ENCODE data around the gene SLC4A11. TPM values are rescaled to one million over a fixed set of nuclear protein-coding genes. Genes with fewer than 3 reads are reported as not detected.

SLC4A11 gene
- total RNA-seq, 4 donors from 2014 or later: 2.0 to 3.3 (median 2.3) TPM

DNA sequence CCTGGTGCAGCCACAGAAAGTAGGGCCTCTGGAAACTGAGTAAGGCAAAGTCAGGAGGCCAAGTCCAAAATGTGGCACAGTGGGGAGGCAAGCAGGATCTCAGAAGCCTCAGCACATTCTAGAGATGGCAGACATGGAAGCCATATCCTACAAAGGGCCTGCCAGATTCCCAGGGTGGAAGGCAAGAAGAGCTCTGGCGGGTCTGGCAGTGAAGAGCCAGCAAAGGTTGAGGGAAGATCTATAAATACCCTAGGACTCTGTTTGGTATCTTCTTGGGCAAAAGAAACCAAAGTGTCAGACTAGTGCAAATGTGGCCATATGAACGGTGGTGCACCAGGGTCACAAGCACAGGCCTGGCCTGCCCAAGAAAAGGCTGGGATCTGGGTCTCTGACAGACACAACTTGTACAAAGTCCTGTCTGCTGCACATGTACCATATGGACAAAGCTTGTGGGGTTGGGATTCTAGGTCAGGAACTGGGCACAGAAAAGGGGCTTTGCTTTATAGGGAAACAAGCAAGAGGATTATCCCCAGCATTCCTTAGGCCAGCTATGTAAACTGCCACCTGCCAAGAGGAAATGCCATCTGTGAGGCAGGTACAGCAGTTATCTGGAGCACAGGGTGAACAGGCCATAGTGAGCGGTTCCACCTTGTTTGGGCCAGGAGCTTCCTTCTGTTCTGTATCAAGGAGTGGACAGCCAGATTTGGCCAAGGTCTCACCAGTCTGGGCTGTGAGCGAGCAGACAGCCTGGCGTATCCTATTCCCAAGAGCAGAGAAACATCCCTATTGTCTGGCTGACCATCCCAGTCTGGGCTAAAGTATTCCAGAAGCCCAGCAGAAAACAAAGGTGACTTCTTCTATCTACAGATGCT lies 36.3 kb upstream of the SLC4A11 start:
- Histone ChIP-seq H3K27me3 (no peaks in the 10 kb centered on the region), H3K9me3 (no peaks in the 10 kb centered on the region), H3K4me1 (peaks cover 23 to 28% of the 10 kb centered on the region in 2 donors), H3K36me3 (peaks cover 0 to 84% of the 10 kb centered on the region in 2 donors), H3K27ac (peak overlapping the region in 3 of 4 donors; percentile 28 to 47 (median 31)), H3K4me3 (no peak overlapping the region)
- DNase-seq: no peak
- no peak for ATAC-seq
- intact Hi-C loops (cut with DNase I; ENCODE audit: low total_unique reads): loop anchor here (5.0 kb wide), 1 partner anchor 53 kb away; no protein-coding TSS in a partner anchor
- in situ Hi-C loops (cut with MboI; ENCODE audit: low sequenced_read_pairs in 4 of 4): no loop called here
- TF ChIP-seq, protein P1, sequence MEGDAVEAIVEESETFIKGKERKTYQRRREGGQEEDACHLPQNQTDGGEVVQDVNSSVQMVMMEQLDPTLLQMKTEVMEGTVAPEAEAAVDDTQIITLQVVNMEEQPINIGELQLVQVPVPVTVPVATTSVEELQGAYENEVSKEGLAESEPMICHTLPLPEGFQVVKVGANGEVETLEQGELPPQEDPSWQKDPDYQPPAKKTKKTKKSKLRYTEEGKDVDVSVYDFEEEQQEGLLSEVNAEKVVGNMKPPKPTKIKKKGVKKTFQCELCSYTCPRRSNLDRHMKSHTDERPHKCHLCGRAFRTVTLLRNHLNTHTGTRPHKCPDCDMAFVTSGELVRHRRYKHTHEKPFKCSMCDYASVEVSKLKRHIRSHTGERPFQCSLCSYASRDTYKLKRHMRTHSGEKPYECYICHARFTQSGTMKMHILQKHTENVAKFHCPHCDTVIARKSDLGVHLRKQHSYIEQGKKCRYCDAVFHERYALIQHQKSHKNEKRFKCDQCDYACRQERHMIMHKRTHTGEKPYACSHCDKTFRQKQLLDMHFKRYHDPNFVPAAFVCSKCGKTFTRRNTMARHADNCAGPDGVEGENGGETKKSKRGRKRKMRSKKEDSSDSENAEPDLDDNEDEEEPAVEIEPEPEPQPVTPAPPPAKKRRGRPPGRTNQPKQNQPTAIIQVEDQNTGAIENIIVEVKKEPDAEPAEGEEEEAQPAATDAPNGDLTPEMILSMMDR (IDR thresholded peaks at IDR 0.05 in 4 of 5, conservative IDR thresholded peaks at IDR 0.05 in 1 of 5): no peak
- TF ChIP-seq POLR2A (IDR thresholded peaks at IDR 0.05): no peak

DNA sequence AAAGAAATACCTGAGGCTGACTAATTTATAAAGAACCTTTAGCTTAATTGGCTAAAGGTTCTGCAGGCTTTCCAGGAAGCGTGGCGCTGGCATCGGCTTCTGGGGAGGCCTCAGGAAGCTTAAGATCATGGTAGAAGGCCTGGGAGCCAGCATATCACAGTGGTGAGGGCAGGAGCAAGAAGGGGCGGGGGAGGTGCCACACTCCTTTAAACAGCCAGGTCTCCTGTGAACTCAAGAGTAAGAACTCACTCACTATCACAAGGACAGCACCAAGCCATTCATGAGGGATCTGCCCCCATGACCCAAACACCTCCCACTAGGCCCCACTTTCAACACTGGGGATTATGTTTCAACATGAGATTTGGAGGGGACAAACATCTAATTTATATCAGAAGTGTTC lies 34.4 kb upstream of the SLC4A11 start:
- intact Hi-C loops (cut with DNase I; ENCODE audit: low total_unique reads) (no loop called here), in situ Hi-C loops (cut with MboI; ENCODE audit: low sequenced_read_pairs in 4 of 4) (no loop called here)
- Histone ChIP-seq H3K27me3 (no peaks in the 10 kb centered on the region), H3K4me1 (peaks cover 23 to 28% of the 10 kb centered on the region in 2 donors), H3K9me3 (no peaks in the 10 kb centered on the region), H3K27ac (no peak overlapping the region), H3K4me3 (no peak overlapping the region), H3K36me3 (peaks cover 0 to 81% of the 10 kb centered on the region in 2 donors)
- ATAC-seq (no peak), DNase-seq (no peak)
- TF ChIP-seq, protein P1 (IDR thresholded peaks at IDR 0.05 in 4 of 5, conservative IDR thresholded peaks at IDR 0.05 in 1 of 5): no peak
- TF ChIP-seq POLR2A (IDR thresholded peaks at IDR 0.05): no peak

GRCh38 chr20:3270051-3270450 lies 31.1 kb upstream of the SLC4A11 start:
- no peaks in the 10 kb centered on the region for H3K27me3 ChIP-seq
- no peaks in the 10 kb centered on the region for H3K9me3 ChIP-seq
- peaks cover 0 to 81% of the 10 kb centered on the region in 2 donors for H3K36me3 ChIP-seq
- in situ Hi-C loops (cut with MboI; ENCODE audit: low sequenced_read_pairs in 4 of 4) (no loop called here), intact Hi-C loops (cut with DNase I; ENCODE audit: low total_unique reads) (no loop called here)
- H3K4me3 ChIP-seq: no peak overlapping the region
- peaks cover 0 to 2% of the 10 kb centered on the region in 2 donors for H3K4me1 ChIP-seq
- no peak for TF ChIP-seq POLR2A (IDR thresholded peaks at IDR 0.05)
- TF ChIP-seq, protein P1 (IDR thresholded peaks at IDR 0.05 in 4 of 5, conservative IDR thresholded peaks at IDR 0.05 in 1 of 5): no peak
- DNase-seq (no peak), ATAC-seq (no peak)
- H3K27ac ChIP-seq: no peak overlapping the region

- no peak for ATAC-seq
- no peak overlapping the region for H3K4me3 ChIP-seq
- H3K4me1 ChIP-seq: no peaks in the 10 kb centered on the region
- intact Hi-C loops (cut with DNase I; ENCODE audit: low total_unique reads) (no loop called here), in situ Hi-C loops (cut with MboI; ENCODE audit: low sequenced_read_pairs in 4 of 4) (no loop called here)
- peaks cover 0 to 87% of the 10 kb centered on the region in 2 donors for H3K36me3 ChIP-seq
- H3K27ac ChIP-seq: no peak overlapping the region
- no peak for TF ChIP-seq POLR2A (IDR thresholded peaks at IDR 0.05)
- TF ChIP-seq, protein P1 (IDR thresholded peaks at IDR 0.05 in 4 of 5, conservative IDR thresholded peaks at IDR 0.05 in 1 of 5): no peak
- no peaks in the 10 kb centered on the region for H3K9me3 ChIP-seq
- DNase-seq: no peak
- H3K27me3 ChIP-seq: no peaks in the 10 kb centered on the region
Measured at GRCh38 chr20:3262566-3262965, 23.6 kb upstream of the SLC4A11 start.

Data from gastrocnemius medialis (tissue), 4 donors.